ENCODE measurements around the gene CADM2.
"Not testable (repeated sequence)": the region's sequence is repeated elsewhere in the genome, so short reads cannot be mapped to it uniquely, and the experiment has no call there.

CADM2 gene

DNA sequence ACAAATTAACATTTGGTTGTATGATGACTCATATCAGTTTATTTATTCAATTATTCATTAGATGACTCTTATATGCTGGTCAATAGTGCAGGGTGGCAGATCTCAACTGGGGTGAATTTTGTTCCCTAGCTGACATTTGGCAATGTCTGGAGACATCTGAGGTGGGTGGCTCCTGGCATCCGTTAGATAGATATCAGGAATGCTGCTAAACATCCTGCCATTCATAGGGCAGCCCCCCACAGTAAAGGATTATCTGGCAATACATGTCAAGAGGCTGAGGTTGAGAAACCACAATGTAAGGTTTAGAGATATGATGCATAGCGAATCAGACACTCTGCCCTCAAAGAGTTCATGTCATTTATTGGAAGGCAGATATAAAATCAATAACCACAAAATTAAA, 719.9 kb downstream of the CADM2 start:
- no peaks in the 10 kb centered on the region for H3K36me3 Mint-ChIP-seq
- H3K9me3 Mint-ChIP-seq: peaks cover 9% of the 10 kb centered on the region
- no peak overlapping the region for H3K27ac Mint-ChIP-seq
- no peaks in the 10 kb centered on the region for H3K4me1 Mint-ChIP-seq
- no peak for ATAC-seq
- DNase-seq (ENCODE audit: low spot score in 2 of 2): no peak
- no peak overlapping the region for H3K4me3 Mint-ChIP-seq

DNA sequence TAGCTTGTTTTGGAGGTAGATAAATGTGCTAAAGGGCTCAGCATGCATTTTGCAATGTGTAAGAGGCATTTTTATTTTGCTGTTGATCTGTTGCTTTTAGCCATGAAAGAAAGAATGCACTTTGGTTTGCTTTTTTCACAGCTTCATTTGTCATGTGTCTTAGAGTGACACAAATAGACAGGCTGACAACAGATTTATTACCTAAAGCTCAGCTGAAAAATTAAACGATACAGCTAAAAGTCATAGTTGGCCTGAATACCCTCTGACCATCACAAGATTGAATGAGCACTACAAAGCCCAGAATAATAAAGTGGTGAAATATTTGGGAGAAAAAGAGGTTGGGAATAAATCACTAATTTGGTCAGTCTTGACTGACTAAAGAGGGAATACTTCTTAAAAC, 723.1 kb downstream of the CADM2 start:
- Mint-ChIP-seq H3K4me3 (no peak overlapping the region), H3K4me1 (no peaks in the 10 kb centered on the region), H3K36me3 (no peaks in the 10 kb centered on the region), H3K9me3 (peaks cover 4% of the 10 kb centered on the region), H3K27ac (no peak overlapping the region)
- ATAC-seq: no peak
- DNase-seq (ENCODE audit: low spot score in 2 of 2): no peak

DNA sequence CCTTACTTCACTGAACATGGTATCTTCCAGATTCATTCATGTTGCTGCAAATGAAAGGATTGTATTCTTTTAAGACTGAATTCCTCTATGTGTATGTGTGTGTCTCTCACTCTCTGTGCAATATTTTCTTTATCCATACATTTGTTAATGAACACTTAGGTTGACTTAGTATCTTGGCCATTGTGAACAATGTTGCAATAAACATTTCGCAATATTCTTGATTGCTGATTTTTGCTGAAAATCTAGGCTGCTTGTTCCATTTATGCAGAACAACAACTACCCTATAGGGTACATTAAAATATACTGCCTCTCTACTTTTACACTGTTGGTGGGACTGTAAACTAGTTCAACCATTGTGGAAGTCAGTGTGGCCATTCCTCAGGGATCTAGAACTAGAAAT, 732.4 kb downstream of the CADM2 start:
- H3K4me3 Mint-ChIP-seq: no peak overlapping the region
- ATAC-seq (no peak), DNase-seq (ENCODE audit: low spot score in 2 of 2) (no peak)
- no peaks in the 10 kb centered on the region for H3K4me1 Mint-ChIP-seq
- H3K27ac Mint-ChIP-seq: no peak overlapping the region
- H3K9me3 Mint-ChIP-seq: peaks cover 7% of the 10 kb centered on the region
- H3K36me3 Mint-ChIP-seq: no peaks in the 10 kb centered on the region

DNA sequence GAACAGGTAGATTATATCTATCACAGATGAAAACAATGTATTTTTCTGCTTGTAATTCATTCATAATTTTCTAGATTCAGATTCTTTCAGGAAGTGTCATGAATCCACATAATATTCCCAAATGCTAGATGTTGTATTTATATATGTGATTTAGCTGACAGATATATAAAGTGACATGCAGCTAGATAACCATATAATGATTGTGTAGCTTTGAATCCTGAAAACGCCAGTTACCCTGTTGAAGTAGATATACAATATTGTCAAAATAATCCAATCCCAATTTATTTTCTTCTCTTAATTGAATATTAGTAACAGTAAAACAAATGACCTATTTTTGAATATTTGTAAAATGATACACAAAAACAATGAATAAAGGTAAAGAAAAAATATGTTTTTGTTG, 738.4 kb downstream of the CADM2 start:
- H3K4me3 Mint-ChIP-seq: no peak overlapping the region
- no peaks in the 10 kb centered on the region for H3K36me3 Mint-ChIP-seq
- no peak overlapping the region for H3K27ac Mint-ChIP-seq
- DNase-seq (ENCODE audit: low spot score in 2 of 2) (no peak), ATAC-seq (no peak)
- peaks cover 7% of the 10 kb centered on the region for H3K9me3 Mint-ChIP-seq
- H3K4me1 Mint-ChIP-seq: no peaks in the 10 kb centered on the region

DNA sequence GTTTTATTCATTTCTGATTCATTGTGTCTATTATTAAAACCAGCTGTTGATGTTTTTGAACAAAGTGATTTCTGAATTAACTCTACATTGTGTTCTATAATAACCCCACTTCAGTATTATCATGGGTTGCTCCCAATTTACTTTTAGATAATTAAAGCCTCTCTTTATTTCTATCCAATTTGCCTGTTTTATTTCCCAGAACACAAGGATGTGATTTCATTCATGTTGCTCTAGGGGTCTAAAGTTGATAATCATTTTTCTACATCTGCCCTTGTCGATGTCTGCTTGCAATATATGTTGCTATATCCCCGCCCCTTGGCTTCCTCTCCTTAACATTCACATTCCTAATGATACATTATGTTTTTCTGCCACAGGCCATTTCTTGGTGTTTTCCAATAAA, 747.3 kb downstream of the CADM2 start:
- no peaks in the 10 kb centered on the region for H3K36me3 Mint-ChIP-seq
- DNase-seq (ENCODE audit: low spot score in 2 of 2): no peak
- no peak overlapping the region for H3K4me3 Mint-ChIP-seq
- no peaks in the 10 kb centered on the region for H3K4me1 Mint-ChIP-seq
- no peak for ATAC-seq
- peaks cover 8% of the 10 kb centered on the region for H3K9me3 Mint-ChIP-seq
- H3K27ac Mint-ChIP-seq: no peak overlapping the region

DNA sequence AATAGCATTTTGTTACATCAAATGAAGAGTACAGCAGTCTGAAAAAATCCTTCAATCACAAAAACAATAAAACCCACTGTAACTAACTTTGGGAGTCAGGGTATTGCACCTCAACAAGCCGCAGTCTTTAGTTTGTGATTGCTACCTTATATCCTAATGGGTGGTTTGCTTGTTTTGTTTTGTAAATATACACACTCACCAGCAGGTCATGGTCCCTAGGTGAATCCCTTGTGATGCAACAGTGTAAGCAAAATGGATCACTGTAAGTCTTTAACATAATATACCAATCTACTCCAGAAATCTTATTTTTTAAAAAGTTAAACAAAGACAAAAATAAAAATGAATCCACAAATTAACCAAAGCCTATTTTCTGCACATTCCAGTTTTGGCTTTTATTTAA, 749.5 kb downstream of the CADM2 start:
- not testable (repeated sequence) for H3K4me3 Mint-ChIP-seq; DNase-seq (ENCODE audit: low spot score in 2 of 2); H3K4me1 Mint-ChIP-seq; H3K9me3 Mint-ChIP-seq; ATAC-seq; H3K36me3 Mint-ChIP-seq; H3K27ac Mint-ChIP-seq

DNA sequence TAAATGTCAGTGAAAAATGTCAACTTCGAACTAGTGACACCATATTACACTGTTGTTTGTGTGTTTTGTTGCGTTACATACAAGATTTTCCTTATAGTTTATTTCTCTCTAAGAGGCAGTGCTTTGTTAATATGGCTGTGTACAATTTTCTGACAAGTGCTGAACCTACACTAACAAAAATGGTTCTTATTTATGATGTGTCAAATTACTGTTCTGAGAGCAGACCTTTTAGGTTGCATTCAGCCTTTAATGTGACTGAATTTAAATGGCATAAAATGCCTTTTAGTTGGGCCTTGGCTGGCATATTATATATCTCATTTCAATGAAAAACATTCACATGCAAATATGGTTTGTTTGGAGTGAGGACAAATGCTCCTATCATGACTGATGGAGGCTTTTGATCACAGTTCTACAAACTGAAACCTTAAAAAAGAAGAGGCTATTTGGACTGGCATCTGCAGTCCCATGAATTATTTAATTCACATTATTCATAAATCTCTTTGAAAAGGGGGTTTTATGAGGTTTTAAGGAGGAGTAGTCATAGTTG, 750.6 kb downstream of the CADM2 start:
- H3K9me3 Mint-ChIP-seq: peaks cover 6% of the 10 kb centered on the region
- no peak overlapping the region for H3K4me3 Mint-ChIP-seq
- no peak overlapping the region for H3K27ac Mint-ChIP-seq
- no peaks in the 10 kb centered on the region for H3K4me1 Mint-ChIP-seq
- DNase-seq (ENCODE audit: low spot score in 2 of 2) (no peak), ATAC-seq (no peak)
- H3K36me3 Mint-ChIP-seq: no peaks in the 10 kb centered on the region

DNA sequence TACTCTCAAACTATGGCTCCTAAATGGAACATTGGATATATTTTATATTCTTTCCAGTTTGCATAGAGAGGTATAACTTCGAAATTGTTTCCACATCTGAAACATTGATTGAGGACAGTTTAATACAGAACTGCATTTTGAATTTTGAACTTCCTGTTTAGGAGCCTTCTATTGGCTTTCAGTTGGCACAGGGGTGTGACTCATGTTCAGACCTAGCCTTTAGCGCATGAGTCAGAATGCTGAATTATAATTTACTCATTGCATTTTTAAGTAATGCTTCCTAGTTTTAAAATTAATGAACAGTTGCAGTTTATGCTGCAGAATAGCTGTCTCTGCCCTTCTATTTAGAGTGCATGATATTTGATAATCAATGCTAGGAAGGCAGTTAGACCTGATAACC, 751.7 kb downstream of the CADM2 start:
- ATAC-seq: no peak
- DNase-seq (ENCODE audit: low spot score in 2 of 2): no peak
- H3K9me3 Mint-ChIP-seq: peaks cover 9% of the 10 kb centered on the region
- H3K36me3 Mint-ChIP-seq: no peaks in the 10 kb centered on the region
- H3K4me1 Mint-ChIP-seq: no peaks in the 10 kb centered on the region
- no peak overlapping the region for H3K4me3 Mint-ChIP-seq
- no peak overlapping the region for H3K27ac Mint-ChIP-seq

DNA sequence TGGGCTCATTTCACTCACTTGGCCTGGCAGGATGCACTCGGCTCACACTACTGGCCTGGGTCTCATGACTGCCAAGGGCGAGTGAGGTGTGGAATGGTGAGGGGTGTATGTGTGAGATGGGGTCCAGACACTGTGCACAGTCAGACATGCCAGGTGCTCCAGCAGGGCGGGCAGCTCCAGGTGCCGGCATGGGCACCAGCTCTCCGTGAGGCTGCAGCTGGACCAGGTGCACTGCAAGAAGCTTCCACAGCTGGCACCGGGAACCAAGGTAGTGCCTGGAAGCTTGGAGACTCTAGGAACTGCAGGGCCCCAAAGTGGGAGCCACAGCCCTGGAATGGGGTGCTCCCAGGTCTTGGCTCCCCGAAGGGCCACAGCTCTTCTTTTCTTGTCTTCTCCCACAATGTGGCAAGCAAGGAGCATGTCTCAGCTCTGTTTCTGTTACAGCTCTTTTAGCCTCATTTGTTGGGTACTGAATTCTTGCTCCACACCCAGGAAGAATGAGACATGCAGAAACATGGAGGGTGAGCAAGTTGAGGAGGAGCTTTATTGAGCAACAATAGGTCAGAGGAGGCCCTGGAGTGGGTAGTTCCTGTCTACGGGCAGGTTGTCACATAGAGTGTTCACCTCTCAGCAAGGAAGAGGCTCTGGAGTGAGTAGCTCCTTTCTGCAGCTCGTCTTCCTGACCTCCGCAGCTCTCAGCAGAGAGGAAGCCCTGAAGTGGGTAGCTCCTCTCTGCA, 762.8 kb downstream of the CADM2 start:
- no peak overlapping the region for H3K27ac Mint-ChIP-seq
- DNase-seq (ENCODE audit: low spot score in 2 of 2) (no peak), ATAC-seq (no peak)
- no peaks in the 10 kb centered on the region for H3K4me1 Mint-ChIP-seq
- no peak overlapping the region for H3K4me3 Mint-ChIP-seq
- peaks cover 6% of the 10 kb centered on the region for H3K9me3 Mint-ChIP-seq
- H3K36me3 Mint-ChIP-seq: no peaks in the 10 kb centered on the region

DNA sequence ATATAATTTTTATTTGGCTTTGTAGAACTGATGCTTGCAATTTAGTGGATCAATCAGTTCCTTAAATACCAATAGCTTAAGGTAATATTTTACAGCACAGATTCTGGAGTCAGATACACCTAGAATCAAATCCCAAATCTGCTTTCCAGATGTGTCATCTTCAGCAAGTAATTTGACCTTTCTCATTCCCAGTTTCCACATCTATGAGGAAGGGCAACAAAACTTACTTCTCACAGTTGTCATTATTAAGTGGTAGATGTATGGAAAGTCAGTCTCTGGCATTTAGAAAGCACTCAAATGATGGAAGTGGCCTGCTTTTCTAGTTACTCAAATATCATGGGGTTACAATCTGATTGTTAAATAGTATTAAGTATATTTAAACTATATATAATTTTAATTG, 767.0 kb downstream of the CADM2 start:
- ATAC-seq: no peak
- DNase-seq (ENCODE audit: low spot score in 2 of 2): no peak
- Mint-ChIP-seq H3K4me3 (no peak overlapping the region), H3K27ac (no peak overlapping the region), H3K36me3 (no peaks in the 10 kb centered on the region), H3K4me1 (no peaks in the 10 kb centered on the region), H3K9me3 (peaks cover 8% of the 10 kb centered on the region)

DNA sequence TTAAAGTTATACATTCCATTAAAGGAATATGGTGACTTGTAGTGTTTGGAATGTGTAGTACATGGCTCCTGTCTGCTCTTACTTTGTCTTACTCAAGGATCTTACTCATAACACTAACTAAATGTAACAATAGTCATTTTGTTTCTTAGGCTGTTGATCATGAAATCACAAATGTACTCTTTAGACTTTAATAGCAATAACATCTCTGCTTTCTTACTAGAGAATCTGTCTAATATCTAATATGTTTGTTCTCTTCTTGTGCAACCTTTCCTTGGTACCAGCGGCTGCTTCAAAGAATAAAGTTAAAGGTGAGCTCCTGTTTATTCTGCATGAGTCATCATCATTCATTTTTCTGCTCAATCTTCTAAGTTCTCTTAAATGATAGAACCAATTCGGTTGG, 767.5 kb downstream of the CADM2 start:
- no peak for DNase-seq (ENCODE audit: low spot score in 2 of 2)
- H3K4me3 Mint-ChIP-seq: no peak overlapping the region
- no peak for ATAC-seq
- peaks cover 8% of the 10 kb centered on the region for H3K9me3 Mint-ChIP-seq
- no peak overlapping the region for H3K27ac Mint-ChIP-seq
- no peaks in the 10 kb centered on the region for H3K4me1 Mint-ChIP-seq
- H3K36me3 Mint-ChIP-seq: no peaks in the 10 kb centered on the region

DNA sequence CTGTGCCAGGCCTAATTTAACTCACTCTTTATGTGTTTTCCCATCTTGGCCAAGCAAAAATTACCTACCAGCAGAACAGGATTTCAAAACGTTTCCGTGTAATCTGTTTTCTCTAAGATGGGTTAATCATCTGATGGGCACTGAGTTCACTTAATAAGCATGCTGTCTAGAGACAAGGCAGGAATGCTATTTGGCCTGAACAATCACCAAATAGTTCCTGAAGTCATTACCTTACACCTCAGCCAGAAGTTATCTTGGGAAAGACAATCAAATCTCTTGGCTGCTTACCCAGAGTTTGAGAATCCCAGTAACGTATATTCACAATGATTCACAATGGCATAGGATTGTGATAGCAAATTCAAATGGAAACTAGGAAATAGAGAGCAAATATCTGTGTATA, 779.1 kb downstream of the CADM2 start:
- H3K9me3 Mint-ChIP-seq: peaks cover 17% of the 10 kb centered on the region
- ATAC-seq (no peak), DNase-seq (ENCODE audit: low spot score in 2 of 2) (no peak)
- no peaks in the 10 kb centered on the region for H3K4me1 Mint-ChIP-seq
- no peak overlapping the region for H3K4me3 Mint-ChIP-seq
- no peak overlapping the region for H3K27ac Mint-ChIP-seq
- no peaks in the 10 kb centered on the region for H3K36me3 Mint-ChIP-seq

DNA sequence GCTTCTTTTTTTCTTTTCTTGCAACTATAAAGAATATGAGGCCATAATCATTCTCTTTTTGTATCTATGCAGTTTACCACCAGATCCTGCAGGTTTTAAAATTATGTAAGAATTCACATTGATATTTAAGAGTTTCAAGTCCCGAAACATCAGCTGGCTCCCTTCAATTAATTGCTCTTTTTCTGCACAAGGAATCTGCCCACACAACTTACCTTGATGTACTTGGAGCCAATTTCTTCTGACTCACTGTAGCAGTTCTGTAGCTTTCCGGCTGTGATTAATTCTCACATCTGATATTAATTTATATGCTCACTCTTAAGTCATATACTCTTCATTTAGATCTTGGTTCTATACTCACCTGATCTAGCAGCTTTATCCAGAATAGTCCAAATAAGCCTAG, 781.8 kb downstream of the CADM2 start:
- no peaks in the 10 kb centered on the region for H3K36me3 Mint-ChIP-seq
- peaks cover 24% of the 10 kb centered on the region for H3K9me3 Mint-ChIP-seq
- DNase-seq (ENCODE audit: low spot score in 2 of 2) (no peak), ATAC-seq (no peak)
- H3K4me1 Mint-ChIP-seq: no peaks in the 10 kb centered on the region
- H3K4me3 Mint-ChIP-seq: no peak overlapping the region
- no peak overlapping the region for H3K27ac Mint-ChIP-seq

DNA sequence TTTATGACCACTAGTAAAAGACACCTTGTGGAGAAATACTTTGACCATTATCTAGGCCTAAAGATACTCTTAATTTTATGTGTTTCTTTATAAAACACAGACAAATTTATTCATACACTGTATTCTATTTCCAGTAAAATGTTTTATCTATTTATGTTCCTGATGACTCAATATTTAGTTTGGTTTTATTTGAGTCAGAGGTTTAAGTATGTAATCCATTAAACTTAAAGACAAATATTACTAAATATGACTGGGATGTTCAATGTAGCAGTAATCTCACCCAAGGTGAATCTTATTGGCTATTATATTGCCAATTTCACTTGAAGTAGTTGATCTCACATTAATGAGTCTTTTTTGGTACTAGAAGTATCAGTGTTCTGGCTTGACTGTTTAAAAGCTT, 799.7 kb downstream of the CADM2 start:
- Mint-ChIP-seq H3K27ac (no peak overlapping the region), H3K9me3 (peaks cover 18% of the 10 kb centered on the region), H3K4me3 (no peak overlapping the region), H3K4me1 (no peaks in the 10 kb centered on the region), H3K36me3 (no peaks in the 10 kb centered on the region)
- DNase-seq (ENCODE audit: low spot score in 2 of 2): no peak
- no peak for ATAC-seq

DNA sequence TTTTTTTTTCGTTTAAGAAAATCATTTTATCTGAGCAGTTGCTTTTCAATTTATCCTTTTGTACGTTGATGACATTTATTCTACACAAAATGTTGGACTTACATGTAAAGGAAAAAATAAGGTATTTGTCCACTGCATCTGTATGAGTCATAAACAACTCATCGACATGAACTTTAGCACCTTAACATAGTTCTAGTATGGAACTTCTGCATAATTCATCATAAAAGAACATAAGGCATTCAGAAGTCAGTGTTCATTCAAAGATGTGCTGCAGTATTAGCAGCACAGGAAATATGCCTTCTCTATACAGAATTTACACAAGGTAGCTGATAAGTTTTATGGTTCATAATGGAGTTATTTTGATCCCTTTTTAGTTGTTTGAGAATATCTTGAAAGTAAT, 801.6 kb downstream of the CADM2 start:
- no peak for DNase-seq (ENCODE audit: low spot score in 2 of 2)
- no peak for ATAC-seq
- Mint-ChIP-seq H3K9me3 (peaks cover 16% of the 10 kb centered on the region), H3K36me3 (no peaks in the 10 kb centered on the region), H3K4me1 (no peaks in the 10 kb centered on the region), H3K4me3 (no peak overlapping the region), H3K27ac (no peak overlapping the region)

DNA sequence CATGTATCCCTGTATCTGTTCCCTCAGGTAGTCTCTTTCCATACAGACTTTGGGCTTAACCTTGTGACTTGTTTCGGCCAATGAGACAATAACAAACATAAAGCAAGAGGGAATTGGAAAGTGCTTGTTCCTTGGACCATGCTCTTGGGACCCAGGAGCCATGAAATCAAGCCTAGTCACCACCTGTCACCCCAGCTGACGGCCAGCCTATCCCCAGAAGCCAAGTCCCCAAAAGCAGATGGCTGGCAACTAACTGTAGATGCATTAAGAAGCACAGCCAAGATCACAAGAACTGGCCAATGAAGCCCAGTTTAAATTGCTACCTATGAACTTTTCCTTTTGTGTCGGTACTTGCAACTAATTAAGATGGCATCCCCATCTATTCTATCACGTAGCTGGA, 822.0 kb downstream of the CADM2 start:
- no peak overlapping the region for H3K27ac Mint-ChIP-seq
- H3K4me3 Mint-ChIP-seq: no peak overlapping the region
- no peaks in the 10 kb centered on the region for H3K4me1 Mint-ChIP-seq
- no peaks in the 10 kb centered on the region for H3K36me3 Mint-ChIP-seq
- no peak for ATAC-seq
- H3K9me3 Mint-ChIP-seq: peaks cover 22% of the 10 kb centered on the region
- DNase-seq (ENCODE audit: low spot score in 2 of 2): no peak

DNA sequence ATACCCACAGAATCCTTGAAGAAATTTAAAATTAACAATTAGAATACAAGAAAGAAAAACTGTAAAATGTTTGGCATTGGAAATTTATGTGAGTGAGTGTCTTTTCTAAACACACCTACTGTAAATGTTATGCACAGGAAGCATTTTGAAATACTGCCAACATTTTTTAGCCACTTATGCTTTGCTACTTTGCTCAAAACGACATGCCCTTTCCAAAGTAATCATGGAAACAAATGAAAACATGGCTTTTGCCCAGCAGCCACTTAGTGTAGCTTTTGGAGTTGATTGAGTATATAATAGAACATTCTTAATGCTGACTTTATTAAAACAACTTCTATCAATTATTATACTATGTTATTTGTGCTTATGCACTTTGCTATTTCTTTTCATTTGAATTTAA, 823.0 kb downstream of the CADM2 start:
- no peak for ATAC-seq
- no peak for DNase-seq (ENCODE audit: low spot score in 2 of 2)
- H3K4me3 Mint-ChIP-seq: no peak overlapping the region

More for the DNA sequence above, 823.0 kb downstream of the CADM2 start:
- Mint-ChIP-seq H3K27ac (no peak overlapping the region), H3K9me3 (peaks cover 22% of the 10 kb centered on the region), H3K4me1 (no peaks in the 10 kb centered on the region), H3K36me3 (no peaks in the 10 kb centered on the region)

Data from stimulated activated effector memory CD8-positive, alpha-beta T cell treated with anti-CD3 and anti-CD28 coated beads, Interleukin-12 subunit alpha, Interleukin-12 subunit beta, amount 100 ng/mL, for 72 hours (primary cell).